ENCODE measurements around the gene COL4A6. TPM values are rescaled to one million over a fixed set of nuclear protein-coding genes. Genes with fewer than 3 reads are reported as not detected.

The COL4A6 gene
- total and polyA plus RNA-seq, 2 of the 4 experiments (the other 2 are of a cell fraction), result 0.36 to 0.74 TPM

- TF ChIP-seq, protein P1, sequence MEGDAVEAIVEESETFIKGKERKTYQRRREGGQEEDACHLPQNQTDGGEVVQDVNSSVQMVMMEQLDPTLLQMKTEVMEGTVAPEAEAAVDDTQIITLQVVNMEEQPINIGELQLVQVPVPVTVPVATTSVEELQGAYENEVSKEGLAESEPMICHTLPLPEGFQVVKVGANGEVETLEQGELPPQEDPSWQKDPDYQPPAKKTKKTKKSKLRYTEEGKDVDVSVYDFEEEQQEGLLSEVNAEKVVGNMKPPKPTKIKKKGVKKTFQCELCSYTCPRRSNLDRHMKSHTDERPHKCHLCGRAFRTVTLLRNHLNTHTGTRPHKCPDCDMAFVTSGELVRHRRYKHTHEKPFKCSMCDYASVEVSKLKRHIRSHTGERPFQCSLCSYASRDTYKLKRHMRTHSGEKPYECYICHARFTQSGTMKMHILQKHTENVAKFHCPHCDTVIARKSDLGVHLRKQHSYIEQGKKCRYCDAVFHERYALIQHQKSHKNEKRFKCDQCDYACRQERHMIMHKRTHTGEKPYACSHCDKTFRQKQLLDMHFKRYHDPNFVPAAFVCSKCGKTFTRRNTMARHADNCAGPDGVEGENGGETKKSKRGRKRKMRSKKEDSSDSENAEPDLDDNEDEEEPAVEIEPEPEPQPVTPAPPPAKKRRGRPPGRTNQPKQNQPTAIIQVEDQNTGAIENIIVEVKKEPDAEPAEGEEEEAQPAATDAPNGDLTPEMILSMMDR (conservative IDR thresholded peaks at IDR 0.05; ENCODE audit: low read depth, low read length), result no peak
- TF ChIP-seq MAZ (IDR thresholded peaks at IDR 0.05; ENCODE audit: borderline replicate concordance, low read depth, low read length), result no peak
Observed at GRCh38 chrX:108438110-108438623, at the start of gene COL4A6 (continued).

DNA sequence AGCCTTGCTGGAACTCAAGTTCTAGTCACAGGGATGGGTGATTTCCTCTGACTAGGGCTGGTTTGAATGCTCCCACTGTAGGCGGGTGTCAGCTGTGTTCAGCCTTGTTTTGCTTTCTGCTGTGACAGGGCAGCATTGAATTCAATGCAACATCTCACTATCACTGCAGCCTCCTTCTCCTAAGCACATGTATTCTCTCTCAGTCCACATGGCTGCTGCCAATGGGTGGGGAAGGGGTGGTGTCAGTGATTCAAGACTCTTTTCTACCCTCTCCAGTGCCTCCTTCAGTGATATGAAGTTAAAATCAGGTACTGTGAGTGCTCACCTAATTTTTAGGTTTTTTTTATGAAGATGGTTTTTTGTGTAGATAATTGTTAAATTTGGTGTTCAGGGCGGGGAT is 47.7 kb upstream of the COL4A6 start:
- Histone ChIP-seq H2AK5ac (ENCODE audit: low read depth, low read length) (no peak overlapping the region), H3K4me2 (ENCODE audit: low read depth, low read length) (no peak overlapping the region), H4K8ac (ENCODE audit: low read depth in 2 of 2, low read length in 2 of 2) (no peak overlapping the region), H3K27me3 (ENCODE audit: control insufficient read depth, insufficient read depth, low read length) (no peaks in the 10 kb centered on the region), H3K23ac (ENCODE audit: low read depth, low read length) (no peak overlapping the region), H2BK5ac (ENCODE audit: low read depth, low read length, poor library complexity, severe bottlenecking) (no peak overlapping the region), H3K4me1 (ENCODE audit: control insufficient read depth, insufficient read depth, low read length) (no peaks in the 10 kb centered on the region), H3K4ac (ENCODE audit: low read depth, low read length) (no peak overlapping the region), H3K4me3 (ENCODE audit: insufficient read depth, low read depth, low read length) (no peak overlapping the region), H2BK20ac (ENCODE audit: low read depth, low read length) (no peak overlapping the region), H3K14ac (replicated peaks; ENCODE audit: low read depth, low read length) (no peak overlapping the region), H3K9me1 (ENCODE audit: insufficient read depth, low read length) (no peaks in the 10 kb centered on the region), H4K91ac (ENCODE audit: insufficient read depth, low read depth, low read length) (no peak overlapping the region), H4K5ac (ENCODE audit: low read depth, low read length) (no peak overlapping the region), H2BK15ac (ENCODE audit: low read depth, low read length) (no peak overlapping the region), H3K27ac (ENCODE audit: insufficient read depth, low read length) (no peak overlapping the region), H3K56ac (ENCODE audit: extremely low read depth, insufficient read depth, low read length) (no peak overlapping the region), H3K36me3 (ENCODE audit: control insufficient read depth, insufficient read depth, low read length) (peaks cover 3% of the 10 kb centered on the region; the same call in 1 of the 2 replicates), H2AFZ (replicated peaks; ENCODE audit: low read length, poor library complexity) (no peak overlapping the region), H2AK9ac (replicated peaks; ENCODE audit: low read depth, low read length, poor library complexity) (no peak overlapping the region), H3K9ac (ENCODE audit: low read depth, low read length) (no peak overlapping the region), H4K20me1 (ENCODE audit: insufficient read depth, low read length) (peaks cover 10% of the 10 kb centered on the region; the same call in 1 of the 2 replicates), H3K18ac (ENCODE audit: low read depth, low read length) (no peak overlapping the region), H3K9me3 (ENCODE audit: control insufficient read depth, insufficient read depth, low read length) (peaks cover 3% of the 10 kb centered on the region; the same call in 1 of the 2 replicates), H2BK120ac (ENCODE audit: low read depth, low read length) (no peak overlapping the region), H3K79me1 (ENCODE audit: low read depth in 1 of 2, low read length in 2 of 2) (no peaks in the 10 kb centered on the region)
- dilution Hi-C loops (cut with HindIII; ENCODE audit: low sequenced_read_pairs, unreplicated experiment) (no loop called here), intact Hi-C loops (cut with micrococcal nuclease) (no loop called here), in situ Hi-C loops (cut with MboI; ENCODE audit: low sequenced_read_pairs) (no loop called here)
- no CpG with 5 or more reads among the region's 2 CpGs for WGBS, 2 experiments (ENCODE audit: extremely low coverage in 2 of 2, insufficient read length in 1 of 2)
- no peak for TF ChIP-seq RCOR1 (IDR thresholded peaks at IDR 0.05; ENCODE audit: insufficient replicate concordance, low read length)
- DNase-seq (no peak), ATAC-seq (ENCODE audit: low read depth) (no peak)
- no TSS peak for BruUV-seq (replicated peaks)
- ChIA-PET CTCF (no interaction called here), POLR2A (ENCODE audit: unreplicated experiment) (no interaction called here)
